CD4-positive, alpha-beta T cell treated with Interleukin-1 beta for 1 hour (primary cell): ENCODE results near the gene ATG9A.

Source experiments
- DNase-seq, 2 donors: peaks; one replicate each; pipeline ENCODE4 v3.0.0-alpha.2; 2020 to 2022

The ATG9A gene

DNA sequence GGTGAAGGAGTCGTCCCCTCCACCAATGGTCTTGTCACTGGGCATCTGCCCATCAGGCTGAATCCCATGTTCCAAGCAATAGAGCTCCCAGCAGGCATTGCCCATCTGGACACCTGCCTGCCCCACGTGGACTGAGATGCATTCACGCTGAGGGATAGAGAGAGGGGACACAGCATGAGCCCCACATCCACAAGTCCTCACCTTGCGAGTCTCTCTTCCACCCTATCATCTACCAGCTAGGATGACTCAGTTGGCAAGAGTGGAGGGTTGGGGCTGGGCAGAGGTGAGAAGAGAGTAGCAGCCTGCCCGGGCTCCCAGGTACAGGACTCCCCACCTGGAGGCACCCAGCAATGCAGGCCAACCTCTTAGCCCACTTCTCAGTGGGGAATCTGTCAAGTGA is 22.6 kb upstream of the ATG9A start:
- DNase-seq, result peak in 1 of 2 donors; percentile 27

GRCh38 chr2:219251656-219252055 is 22.2 kb upstream of the ATG9A start:
- no peak for DNase-seq

DNA sequence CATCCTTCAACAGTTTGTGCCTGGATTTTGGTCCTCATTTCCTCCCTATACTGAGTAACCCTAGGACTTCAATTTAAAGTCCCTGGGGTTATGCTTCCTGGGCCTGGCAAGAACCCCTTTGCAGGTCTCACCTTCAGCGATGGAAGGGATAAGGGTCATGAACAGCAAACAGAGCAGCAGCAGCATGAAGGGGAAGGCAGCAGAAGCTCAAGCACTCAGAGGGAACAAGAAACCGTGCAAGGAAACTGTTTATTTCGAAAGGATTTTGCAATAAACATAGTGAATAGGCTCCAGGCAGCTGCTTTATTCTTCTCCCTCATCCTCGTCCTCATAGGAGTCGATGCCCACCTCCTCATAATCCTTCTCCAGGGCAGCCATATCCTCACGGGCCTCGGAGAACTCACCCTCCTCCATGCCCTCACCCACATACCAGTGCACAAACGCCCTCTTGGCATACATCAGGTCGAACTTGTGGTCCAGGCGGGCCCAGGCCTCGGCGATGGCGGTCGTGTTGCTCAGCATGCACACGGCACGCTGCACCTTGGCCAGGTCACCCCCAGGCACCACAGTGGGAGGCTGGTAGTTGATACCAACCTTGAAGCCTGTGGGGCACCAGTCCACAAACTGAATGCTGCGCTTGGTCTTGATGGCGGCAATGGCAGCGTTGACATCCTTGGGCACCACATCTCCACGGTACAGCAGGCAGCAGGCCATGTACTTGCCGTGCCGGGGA is 20.8 kb upstream of the ATG9A start:
- DNase-seq, result no peak

- peak; percentile 64 to 72 for DNase-seq
Observed at GRCh38 chr2:219249203-219249980, 20.0 kb upstream of the ATG9A start.

- no peak for DNase-seq
Observed at GRCh38 chr2:219248845-219249202, 19.4 kb upstream of the ATG9A start.

GRCh38 chr2:219247678-219248642 is 18.5 kb upstream of the ATG9A start:
- peak; percentile 62 to 79 for DNase-seq

DNA sequence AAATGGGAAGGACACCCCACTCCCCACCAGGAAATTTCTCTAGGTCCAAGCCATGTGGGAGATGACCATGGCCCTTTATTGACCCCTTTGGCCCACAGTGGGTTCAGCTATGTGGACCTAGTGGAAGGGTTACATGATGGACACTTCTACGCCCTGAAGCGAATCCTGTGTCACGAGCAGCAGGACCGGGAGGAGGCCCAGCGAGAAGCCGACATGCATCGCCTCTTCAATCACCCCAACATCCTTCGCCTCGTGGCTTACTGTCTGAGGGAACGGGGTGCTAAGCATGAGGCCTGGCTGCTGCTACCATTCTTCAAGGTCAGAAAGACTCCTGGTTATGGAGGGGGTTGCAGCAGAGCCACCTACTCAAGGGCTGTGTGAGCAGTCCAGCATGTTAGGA is 17.1 kb upstream of the ATG9A start:
- DNase-seq, result no peak

DNA sequence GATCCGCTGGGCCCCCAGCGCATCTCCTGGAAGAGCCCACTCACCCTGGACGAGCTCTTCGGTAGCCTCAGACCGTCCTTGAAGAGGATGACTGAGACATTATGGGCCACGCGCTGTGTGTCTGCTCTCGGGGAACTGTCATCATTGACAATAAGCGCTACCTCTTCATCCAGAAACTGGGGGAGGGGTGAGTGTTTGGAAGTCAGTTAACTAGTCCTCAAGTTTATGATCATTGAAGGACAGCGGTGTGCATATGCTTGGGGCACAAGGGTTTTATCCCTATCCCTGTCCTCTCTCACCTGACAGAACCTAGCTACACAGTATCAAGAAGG is 16.4 kb upstream of the ATG9A start:
- peak in 1 of 2 donors; percentile 18 for DNase-seq

GRCh38 chr2:219245148-219245898 is 15.9 kb upstream of the ATG9A start, which contains the start of the genes GLB1L and STK16:
Gene GLB1L (minus strand): TSS chr2:219245444. CDS start chr2:219243573, 1,871 bp downstream.
Gene STK16 (plus strand): TSS chr2:219245479. CDS start chr2:219246000, 521 bp downstream.
- peak; percentile 88 to 89 for DNase-seq

GRCh38 chr2:219244789-219245147 is 15.3 kb upstream of the ATG9A start:
- no peak for DNase-seq

GRCh38 chr2:219243291-219243761 is 13.9 kb upstream of the ATG9A start:
- DNase-seq, result peak in 1 of 2 donors; percentile 38

DNA sequence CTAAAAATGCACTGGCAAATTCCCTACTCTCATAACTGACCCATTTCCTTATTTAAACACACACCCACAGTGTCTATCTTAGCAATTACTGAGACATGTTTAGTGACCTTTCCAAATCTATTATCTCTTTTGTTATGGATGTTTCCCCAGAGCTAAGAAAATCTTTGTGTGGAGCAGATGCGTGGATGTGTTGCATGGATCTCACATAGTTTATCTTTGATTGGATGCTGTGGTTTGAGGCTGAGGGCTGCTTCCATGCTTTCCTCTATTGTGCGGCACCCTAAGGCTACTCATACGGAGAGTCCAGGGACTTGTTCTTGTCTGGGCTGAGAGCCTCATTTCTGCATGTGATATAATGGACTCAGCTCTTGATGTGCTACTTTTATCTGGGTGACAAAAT is 4.9 kb upstream of the ATG9A start:
- DNase-seq, result no peak

GRCh38 chr2:219230059-219230540 is 664 bp upstream of the ATG9A start:
- peak; percentile 27 to 37 for DNase-seq

DNA sequence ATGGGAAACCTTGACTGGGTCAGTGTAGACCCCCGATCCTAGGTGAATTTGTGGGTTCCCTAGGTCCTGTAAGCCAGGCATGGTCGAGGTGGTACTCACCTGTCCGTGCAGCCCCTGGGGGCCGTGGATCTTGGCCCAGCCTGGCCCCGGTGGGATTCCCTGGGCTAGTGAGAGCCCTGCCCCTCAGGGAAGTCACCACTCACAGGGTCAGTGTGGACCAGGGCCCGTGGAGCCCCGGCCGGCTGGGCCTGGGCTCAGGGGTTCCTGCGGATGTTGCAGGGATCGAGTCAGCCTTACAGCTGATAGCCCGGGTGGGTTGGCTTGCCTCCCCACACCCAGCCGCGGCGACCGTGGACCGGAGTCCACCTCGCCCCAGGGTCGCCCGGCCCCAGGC is 528 bp downstream of the ATG9A start:
- DNase-seq, result no peak

- DNase-seq, result no peak
Observed at GRCh38 chr2:219228041-219228910, 1.2 kb downstream of the ATG9A start.

- peak in 1 of 2 donors; percentile 33 for DNase-seq
Observed at GRCh38 chr2:219225350-219225749, 4.1 kb downstream of the ATG9A start.

DNA sequence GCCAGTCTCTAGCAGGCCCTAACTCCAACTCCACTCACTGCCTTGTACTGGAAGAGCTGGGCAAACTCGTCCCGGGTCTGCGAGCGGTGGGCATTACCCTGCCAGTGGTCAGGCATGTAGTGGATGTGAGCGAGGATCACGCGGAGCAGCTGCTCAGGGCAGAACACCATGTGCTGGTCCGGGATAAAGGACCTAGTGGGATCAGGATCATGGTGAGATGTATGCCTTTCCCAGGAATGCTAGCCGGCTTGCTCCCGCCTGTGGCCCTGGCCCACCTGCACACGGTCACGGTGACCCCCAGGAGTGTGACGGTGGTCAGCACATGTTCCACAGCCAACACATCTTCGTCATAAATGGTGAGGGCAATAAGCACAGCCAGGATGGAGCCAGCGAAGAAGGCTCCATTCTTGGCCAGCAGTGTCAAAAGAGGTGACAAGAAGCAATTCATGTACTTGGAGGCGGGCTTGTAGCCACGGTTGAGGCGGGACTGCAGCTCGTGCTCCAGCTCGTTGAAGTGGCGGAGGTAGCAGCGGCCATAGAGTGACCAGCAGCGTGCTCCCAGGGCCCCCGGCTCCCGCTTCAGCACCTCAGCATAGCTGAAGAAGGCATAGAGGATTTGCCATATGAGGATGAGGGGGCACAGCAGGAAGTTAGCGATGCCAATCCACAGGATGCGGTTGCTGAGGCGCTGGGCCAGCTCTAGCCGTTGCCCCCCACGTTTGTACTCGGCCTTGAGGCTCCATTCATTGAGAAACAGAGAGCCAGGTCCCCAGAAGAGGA is 5.4 kb downstream of the ATG9A start:
- DNase-seq, result no peak

- no peak for DNase-seq
Observed at GRCh38 chr2:219221957-219222518, 7.4 kb downstream of the ATG9A start.

DNA sequence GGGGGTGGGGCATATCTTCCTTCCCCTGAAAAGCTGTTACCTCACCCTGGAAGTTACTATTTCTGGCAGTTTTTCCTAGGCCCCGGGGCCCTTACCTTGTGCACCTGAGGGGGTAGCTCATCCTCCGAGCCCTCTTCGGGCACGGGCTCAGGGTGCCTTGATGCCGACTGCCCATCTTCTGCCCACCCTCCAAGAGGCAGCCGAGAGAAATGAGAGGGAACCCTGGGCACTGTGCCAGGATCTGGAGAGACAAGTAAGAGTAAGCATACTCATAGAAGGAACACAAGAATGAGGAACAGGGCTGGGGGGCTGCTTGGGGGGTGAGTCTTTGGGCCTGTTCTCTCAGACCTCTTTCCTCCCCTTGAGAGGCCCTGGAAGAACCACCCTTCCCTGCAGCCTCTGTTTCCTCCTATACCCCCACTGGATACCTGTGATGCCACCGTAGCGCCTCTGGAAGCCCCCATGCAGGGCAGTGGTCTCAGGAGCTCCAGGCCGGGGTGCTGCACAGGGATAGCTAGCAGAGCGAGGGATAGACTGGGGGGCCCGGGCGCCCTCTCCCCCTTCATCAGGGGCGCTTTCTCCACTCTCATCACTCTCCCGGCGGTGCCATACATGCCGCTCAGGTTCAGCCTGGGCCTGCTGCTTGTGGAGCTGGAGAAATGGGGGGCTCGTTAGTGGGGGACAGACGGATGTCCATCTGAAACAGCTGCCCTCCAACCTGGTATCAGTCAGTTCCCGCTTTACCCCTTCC is 8.6 kb downstream of the ATG9A start:
- DNase-seq, result no peak
